H54 (cell line): ENCODE data around the gene SMPDL3B.
"Not testable (repeated sequence)": the region's sequence is repeated elsewhere in the genome, so short reads cannot be mapped to it uniquely, and the experiment has no call there.

Experiments used
- DNase-seq: peaks from one replicate; pipeline ENCODE4 v3.0.0; 2011; ENCODE audit warnings: low spot score, mixed read lengths; ENCODE audit not compliant: insufficient read length
- FAIRE-seq: peaks from 3 replicates; lab custom pipeline; 2011; peaks lifted over from hg19 to GRCh38; lab: Jason Lieb, UNC
- POLR2A ChIP-seq: IDR thresholded peaks from 2 replicates; pipeline ENCODE4 v1.6.1; 2011; ENCODE audit warnings: low read depth, mild to moderate bottlenecking, low read length

SMPDL3B gene

GRCh38 chr1:27968692-27969091, 33.9 kb downstream of the SMPDL3B start:
- peak; percentile 64 for DNase-seq
- no peak for TF ChIP-seq POLR2A
- FAIRE-seq = peak; percentile 88

GRCh38 chr1:27970401-27970800, 35.6 kb downstream of the SMPDL3B start:
- DNase-seq (peak; percentile 49), FAIRE-seq (peak; percentile 75)
- no peak for TF ChIP-seq POLR2A

- FAIRE-seq (no peak), DNase-seq (no peak)
Measured at GRCh38 chr1:27971674-27972073, 36.9 kb downstream of the SMPDL3B start.

GRCh38 chr1:27972141-27972540, 37.3 kb downstream of the SMPDL3B start:
- FAIRE-seq (no peak), DNase-seq (no peak)
- no peak for TF ChIP-seq POLR2A

More at GRCh38 chr1:27971674-27972073, 36.9 kb downstream of the SMPDL3B start:
- no peak for TF ChIP-seq POLR2A

- no peak for FAIRE-seq
- no peak for TF ChIP-seq POLR2A
- DNase-seq = no peak
Measured at GRCh38 chr1:27973771-27974416, 39.1 kb downstream of the SMPDL3B start.

GRCh38 chr1:27974417-27974781, 39.6 kb downstream of the SMPDL3B start:
- DNase-seq = no peak
- no peak for FAIRE-seq
- TF ChIP-seq POLR2A = no peak

GRCh38 chr1:27979151-27979858, 44.5 kb downstream of the SMPDL3B start:
- no peak for FAIRE-seq
- no peak for DNase-seq
- TF ChIP-seq POLR2A = no peak

- FAIRE-seq (no peak), DNase-seq (no peak)
- no peak for TF ChIP-seq POLR2A
Measured at GRCh38 chr1:27979859-27980201, 45.0 kb downstream of the SMPDL3B start.

- TF ChIP-seq POLR2A = no peak
- FAIRE-seq = no peak
- DNase-seq = no peak
Measured at GRCh38 chr1:27980216-27980845, 45.5 kb downstream of the SMPDL3B start.

GRCh38 chr1:27981145-27981544, 46.3 kb downstream of the SMPDL3B start:
- TF ChIP-seq POLR2A = no peak
- FAIRE-seq (no peak), DNase-seq (no peak)

- DNase-seq (no peak), FAIRE-seq (no peak)
- TF ChIP-seq POLR2A = no peak
Measured at GRCh38 chr1:27990920-27991537, 56.2 kb downstream of the SMPDL3B start.

GRCh38 chr1:27992276-27992675, 57.5 kb downstream of the SMPDL3B start:
- no peak for DNase-seq
- no peak for TF ChIP-seq POLR2A
- no peak for FAIRE-seq

- DNase-seq (no peak), FAIRE-seq (no peak)
- no peak for TF ChIP-seq POLR2A
Measured at GRCh38 chr1:27993241-27993640, 58.4 kb downstream of the SMPDL3B start.

- no peak for FAIRE-seq
- DNase-seq = no peak
- TF ChIP-seq POLR2A = no peak
Measured at GRCh38 chr1:27994060-27994459, 59.3 kb downstream of the SMPDL3B start.

GRCh38 chr1:27994526-27994925, 59.7 kb downstream of the SMPDL3B start:
- DNase-seq, FAIRE-seq: not testable (repeated sequence)
